Muscle layer of duodenum (tissue), 2 donors: ENCODE measurements around the gene PTGES2.

Experiments
- H3K27ac ChIP-seq: one replicate; pipeline ENCODE4 v1.7.0; 2013; ENCODE audit warnings: mild to moderate bottlenecking, low read length
- H3K27me3 ChIP-seq: one replicate; pipeline ENCODE4 v1.7.0; 2013; ENCODE audit warnings: low read depth, mild to moderate bottlenecking, control low read depth, low read length
- H3K36me3 ChIP-seq, 2 donors: one replicate each; pipeline ENCODE4 v1.7.0; 2013; ENCODE audit warnings: low read length in 2 of 2, control low read depth in 1 of 2, mild to moderate bottlenecking in 1 of 2; ENCODE audit not compliant: insufficient read depth in 2 of 2, control insufficient read depth in 1 of 2
- H3K4me1 ChIP-seq, 2 donors: one replicate each; pipeline ENCODE4 v1.7.0; 2013; ENCODE audit warnings: low read length in 2 of 2, mild to moderate bottlenecking in 2 of 2, control low read depth in 1 of 2, moderate library complexity in 1 of 2; ENCODE audit not compliant: insufficient read depth in 2 of 2, control insufficient read depth in 1 of 2
- H3K4me3 ChIP-seq, 2 donors: one replicate each; pipeline ENCODE4 v1.7.0; 2013; ENCODE audit warnings: low read length in 2 of 2, low read depth in 1 of 2, mild to moderate bottlenecking in 1 of 2
- H3K9me3 ChIP-seq, 2 donors: one replicate each; pipeline ENCODE4 v1.7.0; 2013; ENCODE audit warnings: low read length in 2 of 2, control low read depth in 1 of 2, mild to moderate bottlenecking in 1 of 2; ENCODE audit not compliant: control insufficient read depth in 1 of 2
- donor health status: healthy.

The PTGES2 gene

DNA sequence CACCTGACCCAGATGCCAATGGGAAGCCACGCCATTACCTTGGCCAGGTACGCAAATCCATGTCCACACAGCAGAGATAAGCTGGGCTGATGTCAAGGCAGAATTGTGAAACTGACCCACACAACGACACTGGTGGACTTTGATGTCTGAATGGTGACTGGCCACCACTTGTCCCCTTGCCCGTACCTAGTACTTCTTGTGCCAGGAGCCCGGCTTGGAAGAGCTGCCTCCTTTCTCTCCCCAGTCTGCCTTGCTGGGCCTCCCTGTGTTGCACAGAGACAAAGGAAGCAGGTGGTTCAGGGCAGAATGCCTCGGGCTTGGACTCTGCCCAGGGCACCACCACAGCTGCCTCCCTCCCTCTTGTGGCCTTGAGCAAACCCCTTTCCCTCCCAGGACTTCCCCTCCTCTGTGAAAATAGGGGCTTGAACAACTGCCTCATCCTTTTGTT is 23.3 kb downstream of the PTGES2 start:
- H3K4me3 ChIP-seq = no peak overlapping the region
- H3K27me3 ChIP-seq = no peaks in the 10 kb centered on the region
- H3K36me3 ChIP-seq = peaks cover 69 to 70% of the 10 kb centered on the region in 2 donors
- H3K4me1 ChIP-seq = peaks cover 0 to 21% of the 10 kb centered on the region in 2 donors
- H3K9me3 ChIP-seq = no peaks in the 10 kb centered on the region
- H3K27ac ChIP-seq = peak overlapping the region; percentile 68

DNA sequence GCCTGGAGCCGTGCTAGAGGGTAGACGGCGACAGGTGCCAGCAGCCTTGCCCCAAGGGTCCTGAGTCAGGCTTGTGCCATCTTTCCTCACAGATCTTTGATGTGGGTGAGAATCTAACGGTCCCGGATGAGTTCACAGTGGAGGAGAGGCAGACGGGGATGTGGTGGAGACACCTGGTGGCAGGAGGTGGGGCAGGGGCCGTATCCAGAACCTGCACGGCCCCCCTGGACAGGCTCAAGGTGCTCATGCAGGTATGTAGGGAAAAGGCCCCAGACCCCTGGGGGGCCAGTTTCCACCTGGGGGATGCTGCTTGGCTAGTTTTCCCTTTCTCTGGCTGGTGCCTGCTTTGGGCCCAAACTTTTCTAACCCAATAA is 24.0 kb downstream of the PTGES2 start:
- Histone ChIP-seq H3K4me3 (no peak overlapping the region), H3K27ac (peak overlapping the region; percentile 68), H3K36me3 (peaks cover 69 to 71% of the 10 kb centered on the region in 2 donors), H3K27me3 (no peaks in the 10 kb centered on the region), H3K9me3 (no peaks in the 10 kb centered on the region), H3K4me1 (peaks cover 0 to 24% of the 10 kb centered on the region in 2 donors)

DNA sequence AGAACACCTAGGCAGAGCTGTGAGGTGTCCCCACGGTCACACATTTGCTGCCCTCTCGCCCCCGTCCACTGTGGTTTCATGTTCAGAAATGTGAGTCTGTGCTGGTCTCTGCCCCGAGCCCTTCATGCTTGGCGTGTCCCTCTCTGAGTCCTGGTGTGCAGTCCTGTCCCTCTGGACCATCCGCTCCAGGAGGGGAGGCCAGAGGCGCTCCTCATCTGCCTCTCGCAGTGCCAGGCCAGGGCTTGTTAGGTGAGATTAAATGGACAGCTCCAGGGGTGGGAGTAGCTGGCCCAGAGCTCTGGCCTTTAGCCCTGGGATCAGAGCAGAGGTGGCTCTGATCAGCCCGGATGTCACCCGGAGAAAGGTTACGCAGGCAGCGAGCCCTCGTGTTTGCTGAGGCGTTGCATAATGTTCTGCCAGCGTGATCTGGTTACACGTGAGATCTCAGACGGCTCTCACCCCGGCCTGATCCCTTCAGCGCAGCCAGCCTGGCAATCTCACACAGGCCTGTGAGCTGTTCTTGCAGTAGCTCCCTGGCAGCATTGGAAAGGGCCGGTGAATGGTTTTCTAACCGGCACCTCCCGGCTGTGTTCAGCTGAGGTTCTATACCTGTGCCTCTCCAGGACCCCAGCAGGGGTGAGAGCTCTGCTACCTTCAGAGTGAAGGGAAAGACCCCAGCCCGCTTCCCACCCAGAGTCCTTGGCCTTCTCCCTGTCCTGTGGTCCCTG is 24.5 kb downstream of the PTGES2 start:
- peak overlapping the region; percentile 68 for H3K27ac ChIP-seq
- no peaks in the 10 kb centered on the region for H3K27me3 ChIP-seq
- no peaks in the 10 kb centered on the region for H3K9me3 ChIP-seq
- H3K36me3 ChIP-seq = peaks cover 65 to 72% of the 10 kb centered on the region in 2 donors
- H3K4me3 ChIP-seq = no peak overlapping the region
- peaks cover 0 to 26% of the 10 kb centered on the region in 2 donors for H3K4me1 ChIP-seq

DNA sequence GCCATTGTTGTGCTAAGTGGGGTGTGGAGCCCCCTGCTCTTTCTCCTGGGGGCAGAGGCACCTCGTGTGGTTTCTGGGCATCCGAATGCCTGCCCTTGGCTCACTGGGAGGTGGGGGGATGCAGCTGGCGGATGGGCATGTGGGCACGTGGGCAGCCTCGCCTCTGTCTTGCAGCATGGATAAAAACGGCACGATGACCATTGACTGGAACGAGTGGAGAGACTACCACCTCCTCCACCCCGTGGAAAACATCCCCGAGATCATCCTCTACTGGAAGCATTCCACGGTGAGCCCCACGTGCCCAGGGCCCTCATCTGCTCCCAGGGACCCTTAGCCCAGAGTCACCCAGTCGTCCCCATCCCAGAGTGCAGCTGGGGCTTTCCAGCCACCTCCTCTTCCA is 25.3 kb downstream of the PTGES2 start:
- Histone ChIP-seq H3K4me1 (peaks cover 6 to 34% of the 10 kb centered on the region in 2 donors), H3K27ac (no peak overlapping the region)

DNA sequence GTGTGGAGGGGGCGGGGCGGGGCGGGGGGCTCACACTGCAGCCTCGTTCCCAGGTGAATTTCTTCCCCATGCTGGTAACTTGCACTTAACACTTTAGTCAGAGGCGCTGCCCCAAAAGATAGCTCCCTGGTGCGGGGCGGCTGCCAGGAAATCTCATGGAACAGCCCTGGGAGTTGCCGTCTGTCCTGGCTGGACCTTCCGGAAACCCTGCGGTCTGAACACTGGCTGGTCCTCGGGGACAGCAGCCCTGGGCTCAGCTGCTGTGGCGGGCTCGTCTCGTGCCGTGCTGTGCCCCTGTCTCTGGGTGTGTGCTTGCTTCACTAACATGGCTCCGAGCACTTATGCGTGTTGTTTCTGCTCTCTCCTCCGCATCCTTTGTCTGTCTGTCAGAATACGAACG is 25.8 kb downstream of the PTGES2 start:
- Histone ChIP-seq H3K27ac (no peak overlapping the region), H3K4me3 (no peak overlapping the region)

More for the DNA sequence above, 25.3 kb downstream of the PTGES2 start:
- Histone ChIP-seq H3K27me3 (no peaks in the 10 kb centered on the region), H3K4me3 (no peak overlapping the region), H3K9me3 (no peaks in the 10 kb centered on the region), H3K36me3 (peaks cover 56 to 64% of the 10 kb centered on the region in 2 donors)

DNA sequence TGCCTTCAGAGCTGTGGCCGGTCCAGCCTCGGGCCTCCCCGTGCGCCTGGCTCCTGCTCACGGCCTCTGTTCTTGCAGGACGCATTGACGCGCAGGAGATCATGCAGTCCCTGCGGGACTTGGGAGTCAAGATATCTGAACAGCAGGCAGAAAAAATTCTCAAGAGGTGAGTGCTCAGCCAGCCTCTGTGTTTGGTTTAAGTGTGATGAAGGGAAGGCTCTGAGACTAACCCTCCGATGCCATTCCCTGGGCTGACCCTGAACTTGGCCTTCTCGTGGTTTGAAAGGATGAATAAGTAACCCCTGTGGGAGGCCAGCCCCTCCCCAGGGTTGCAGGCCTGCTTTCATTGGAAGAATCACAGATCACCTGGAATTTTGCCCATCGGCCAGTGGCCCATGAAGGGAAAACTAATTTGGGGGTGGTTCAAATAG is 26.3 kb downstream of the PTGES2 start:
- H3K9me3 ChIP-seq = no peaks in the 10 kb centered on the region
- peak overlapping the region in 1 of 2 donors; percentile 27 for H3K4me3 ChIP-seq
- H3K36me3 ChIP-seq = peaks cover 47 to 54% of the 10 kb centered on the region in 2 donors
- H3K27ac ChIP-seq = no peak overlapping the region
- no peaks in the 10 kb centered on the region for H3K27me3 ChIP-seq
- H3K4me1 ChIP-seq = peaks cover 6 to 34% of the 10 kb centered on the region in 2 donors

More for the DNA sequence above, 25.8 kb downstream of the PTGES2 start:
- no peaks in the 10 kb centered on the region for H3K27me3 ChIP-seq
- H3K4me1 ChIP-seq = peaks cover 6 to 34% of the 10 kb centered on the region in 2 donors
- H3K9me3 ChIP-seq = no peaks in the 10 kb centered on the region
- H3K36me3 ChIP-seq = peaks cover 51 to 59% of the 10 kb centered on the region in 2 donors

DNA sequence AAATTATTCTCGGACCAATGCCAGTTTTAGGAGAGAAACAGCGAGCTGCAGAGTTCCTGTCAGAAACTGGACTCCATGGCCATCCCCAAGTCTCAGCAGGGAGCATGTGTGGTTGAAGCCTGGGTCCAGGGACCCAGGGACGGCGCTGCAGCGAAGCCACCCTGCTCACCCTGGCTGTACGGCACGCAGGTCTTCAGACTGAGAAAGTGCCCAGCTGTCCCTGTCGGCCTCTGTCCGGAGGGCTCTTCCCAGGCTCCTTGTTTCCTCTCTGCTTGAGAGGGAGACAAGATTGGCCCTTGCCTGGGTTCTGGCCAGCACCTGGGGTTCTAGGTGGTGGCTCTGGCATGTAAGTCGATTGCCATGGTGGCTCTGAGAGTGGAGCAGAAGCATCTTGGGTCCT is 26.9 kb downstream of the PTGES2 start:
- Histone ChIP-seq H3K9me3 (no peaks in the 10 kb centered on the region), H3K4me1 (peaks cover 6 to 34% of the 10 kb centered on the region in 2 donors), H3K4me3 (peak overlapping the region; percentile 70 to 84), H3K27me3 (no peaks in the 10 kb centered on the region), H3K36me3 (peaks cover 41 to 47% of the 10 kb centered on the region in 2 donors), H3K27ac (peak overlapping the region; percentile 93)

DNA sequence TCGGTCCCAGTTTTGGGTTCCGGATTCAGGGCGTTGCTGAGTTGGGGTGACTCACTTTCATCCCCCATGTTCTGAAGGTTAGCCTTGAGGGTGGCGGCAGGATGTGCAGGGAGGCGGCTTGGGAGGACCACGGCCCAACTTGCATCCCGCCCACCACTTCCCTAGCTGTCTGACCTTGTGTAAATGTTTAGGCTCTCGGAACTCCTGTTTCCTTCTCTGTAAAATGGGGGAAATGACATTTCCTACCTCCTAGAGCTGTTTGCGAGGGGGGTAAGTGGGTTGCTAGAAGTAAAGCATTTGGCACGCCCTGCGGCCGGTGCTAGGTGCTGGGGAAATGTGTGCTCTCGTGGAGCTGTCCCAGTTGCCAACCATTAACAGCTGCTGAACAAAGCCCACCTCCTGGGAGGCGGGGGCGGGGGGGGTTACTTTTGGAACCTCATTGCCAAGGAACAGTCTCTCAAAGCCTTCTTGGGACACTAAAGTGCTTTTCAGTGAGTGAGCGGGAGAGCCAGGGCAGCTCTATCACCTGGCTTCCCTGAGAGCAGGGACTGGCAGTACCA is 27.5 kb downstream of the PTGES2 start:
- H3K27ac ChIP-seq = peak overlapping the region; percentile 93
- peak overlapping the region; percentile 70 to 84 for H3K4me3 ChIP-seq
- no peaks in the 10 kb centered on the region for H3K9me3 ChIP-seq
- H3K27me3 ChIP-seq = no peaks in the 10 kb centered on the region
- peaks cover 9 to 34% of the 10 kb centered on the region in 2 donors for H3K4me1 ChIP-seq
- peaks cover 41 to 44% of the 10 kb centered on the region in 2 donors for H3K36me3 ChIP-seq

DNA sequence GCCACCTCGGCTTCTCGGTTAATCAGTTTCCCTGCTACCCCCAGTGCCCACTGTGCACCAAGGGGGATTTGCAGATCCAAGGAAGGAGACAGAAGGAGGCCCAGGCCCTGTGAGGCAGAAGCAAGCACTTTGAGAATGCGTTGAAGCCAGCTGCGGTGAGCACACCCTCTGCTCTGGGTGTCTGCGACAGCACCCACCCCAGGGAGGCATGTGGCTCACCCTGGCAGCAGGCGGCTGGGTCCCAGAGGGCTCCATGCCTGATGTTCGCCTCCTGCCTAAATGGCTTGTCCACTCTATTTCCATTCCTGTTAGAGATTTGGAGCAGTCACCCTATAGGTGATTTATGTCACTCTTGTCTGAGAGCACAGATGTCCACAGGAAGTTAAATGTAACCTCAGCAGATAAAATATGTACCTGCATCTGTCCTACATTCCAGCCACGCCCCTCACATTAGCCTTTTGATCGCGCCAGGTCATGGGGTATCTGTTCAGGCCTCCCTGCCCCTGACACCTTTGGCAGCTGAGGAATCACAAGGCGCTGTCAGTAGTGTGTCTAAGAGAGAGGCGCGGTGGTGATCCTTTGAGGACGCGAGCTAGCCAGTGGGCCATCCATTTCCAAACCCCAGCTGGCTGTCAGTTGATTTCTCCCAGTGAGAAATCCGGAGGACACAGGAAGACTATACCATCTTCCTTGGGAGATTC is 28.1 kb downstream of the PTGES2 start:
- H3K9me3 ChIP-seq = no peaks in the 10 kb centered on the region
- peaks cover 40 to 43% of the 10 kb centered on the region in 2 donors for H3K36me3 ChIP-seq
- peak overlapping the region; percentile 70 to 84 for H3K4me3 ChIP-seq

DNA sequence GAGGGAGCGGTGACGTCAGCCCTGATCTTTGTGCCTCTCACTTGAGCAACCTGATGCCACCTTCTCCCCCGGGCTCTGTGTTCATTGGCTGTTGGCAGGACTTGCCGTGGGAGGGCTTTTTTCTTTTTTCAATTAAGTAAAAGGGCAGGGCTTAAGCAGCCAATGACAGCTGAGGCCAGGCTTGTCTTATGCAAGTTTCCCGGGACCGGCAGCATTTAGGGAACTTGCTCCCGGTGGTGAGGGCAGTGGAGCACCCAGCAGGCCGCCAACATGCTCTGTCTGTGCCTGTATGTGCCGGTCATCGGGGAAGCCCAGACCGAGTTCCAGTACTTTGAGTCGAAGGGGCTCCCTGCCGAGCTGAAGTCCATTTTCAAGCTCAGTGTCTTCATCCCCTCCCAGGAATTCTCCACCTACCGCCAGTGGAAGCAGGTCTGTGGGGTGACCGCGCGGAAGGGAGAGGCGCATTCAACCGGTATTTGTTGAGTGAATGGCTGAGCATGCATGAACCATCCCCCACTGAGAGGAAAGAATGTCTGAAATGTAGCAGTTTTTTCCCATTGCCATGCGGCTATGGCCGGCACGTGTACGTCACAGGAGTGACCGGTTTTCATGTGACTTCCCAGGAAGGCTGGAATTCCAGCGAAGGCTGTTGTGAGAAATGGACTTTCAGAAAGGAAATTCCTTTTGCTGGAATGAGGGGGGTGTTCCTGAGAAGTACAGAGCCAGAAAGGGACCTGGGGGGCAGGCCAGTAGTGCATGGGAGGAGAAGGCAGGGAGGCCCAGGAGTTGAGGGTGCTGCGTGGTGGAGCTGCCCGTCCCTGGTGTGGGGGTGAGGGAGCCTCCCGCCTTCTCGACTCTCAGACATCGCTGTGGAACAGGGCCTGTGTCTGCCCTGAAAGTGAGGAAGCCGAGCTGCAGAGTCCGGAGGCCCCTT is 29.0 kb downstream of the PTGES2 start:
- Histone ChIP-seq H3K36me3 (peaks cover 32 to 34% of the 10 kb centered on the region in 2 donors), H3K27ac (peak overlapping the region; percentile 93), H3K4me3 (peak overlapping the region; percentile 70 to 84), H3K9me3 (no peaks in the 10 kb centered on the region), H3K27me3 (no peaks in the 10 kb centered on the region), H3K4me1 (peaks cover 16 to 42% of the 10 kb centered on the region in 2 donors)

More for the DNA sequence above, 28.1 kb downstream of the PTGES2 start:
- Histone ChIP-seq H3K4me1 (peaks cover 15 to 39% of the 10 kb centered on the region in 2 donors), H3K27me3 (no peaks in the 10 kb centered on the region), H3K27ac (peak overlapping the region; percentile 93)
